Measurements from ENCODE around the gene DOK4.

Gene DOK4

DNA sequence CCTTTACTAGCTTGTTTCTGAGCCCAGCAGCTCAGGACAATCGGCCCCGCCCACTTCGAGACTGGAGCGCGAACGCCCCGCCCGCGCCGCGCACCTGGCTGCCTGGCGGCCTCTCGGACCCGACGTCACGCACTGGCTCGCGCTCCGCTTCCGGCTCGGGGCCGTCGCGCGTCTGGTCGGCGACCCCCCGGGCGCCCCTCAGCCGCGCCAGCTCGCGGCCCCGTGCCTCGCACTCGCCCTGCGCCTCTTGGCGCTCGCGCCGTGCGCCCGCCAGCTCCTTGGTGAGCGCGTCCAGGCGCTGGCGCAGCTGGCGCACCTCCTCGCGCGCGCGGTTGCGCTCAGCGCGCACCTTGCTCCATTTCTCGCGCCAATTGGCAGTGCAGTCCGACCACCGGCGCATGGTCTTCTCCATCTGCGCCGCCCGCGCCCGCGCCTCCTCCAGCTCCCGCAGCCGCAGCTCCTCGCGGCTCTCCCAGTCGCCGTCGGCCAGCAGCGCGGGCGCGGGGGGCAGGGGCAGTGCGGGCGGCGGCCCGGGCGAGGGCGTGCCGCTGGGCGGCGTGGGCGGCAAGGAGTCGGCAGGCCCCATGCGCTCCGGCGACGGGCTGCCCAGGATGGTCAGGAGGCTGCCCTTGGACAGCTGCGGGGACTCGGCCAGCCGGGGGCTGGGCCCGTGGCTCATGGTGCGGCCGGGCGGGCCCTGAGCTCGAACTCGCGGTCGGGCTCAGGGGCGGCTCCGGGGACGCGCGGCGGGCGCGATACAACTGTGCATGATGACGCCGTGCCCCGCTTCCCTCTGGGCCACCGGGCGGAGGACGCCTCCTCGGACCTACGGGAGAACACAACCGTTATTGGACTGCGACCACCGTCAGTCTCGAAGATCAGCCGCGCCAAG, 42.5 kb upstream of the DOK4 start:
- DNase-seq (ENCODE audit: low read depth in 2 of 2), result no peak
- no peak overlapping the region for H3K4me3 ChIP-seq (replicated peaks in 1 of 2; ENCODE audit: low read depth in 2 of 2, low read length in 2 of 2)
- TF ChIP-seq, protein P1, sequence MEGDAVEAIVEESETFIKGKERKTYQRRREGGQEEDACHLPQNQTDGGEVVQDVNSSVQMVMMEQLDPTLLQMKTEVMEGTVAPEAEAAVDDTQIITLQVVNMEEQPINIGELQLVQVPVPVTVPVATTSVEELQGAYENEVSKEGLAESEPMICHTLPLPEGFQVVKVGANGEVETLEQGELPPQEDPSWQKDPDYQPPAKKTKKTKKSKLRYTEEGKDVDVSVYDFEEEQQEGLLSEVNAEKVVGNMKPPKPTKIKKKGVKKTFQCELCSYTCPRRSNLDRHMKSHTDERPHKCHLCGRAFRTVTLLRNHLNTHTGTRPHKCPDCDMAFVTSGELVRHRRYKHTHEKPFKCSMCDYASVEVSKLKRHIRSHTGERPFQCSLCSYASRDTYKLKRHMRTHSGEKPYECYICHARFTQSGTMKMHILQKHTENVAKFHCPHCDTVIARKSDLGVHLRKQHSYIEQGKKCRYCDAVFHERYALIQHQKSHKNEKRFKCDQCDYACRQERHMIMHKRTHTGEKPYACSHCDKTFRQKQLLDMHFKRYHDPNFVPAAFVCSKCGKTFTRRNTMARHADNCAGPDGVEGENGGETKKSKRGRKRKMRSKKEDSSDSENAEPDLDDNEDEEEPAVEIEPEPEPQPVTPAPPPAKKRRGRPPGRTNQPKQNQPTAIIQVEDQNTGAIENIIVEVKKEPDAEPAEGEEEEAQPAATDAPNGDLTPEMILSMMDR (IDR thresholded peaks at IDR 0.05; ENCODE audit: low read depth, low read length), result no peak

- TF ChIP-seq, protein P1 (IDR thresholded peaks at IDR 0.05; ENCODE audit: low read depth, low read length), result no peak
- H3K4me3 ChIP-seq (replicated peaks in 1 of 2; ENCODE audit: low read depth in 2 of 2, low read length in 2 of 2), result no peak overlapping the region
- DNase-seq (ENCODE audit: low read depth in 2 of 2), result no peak
These were observed 41.5 kb upstream of the DOK4 start for GRCh38 chr16:57527610-57528360.

DNA sequence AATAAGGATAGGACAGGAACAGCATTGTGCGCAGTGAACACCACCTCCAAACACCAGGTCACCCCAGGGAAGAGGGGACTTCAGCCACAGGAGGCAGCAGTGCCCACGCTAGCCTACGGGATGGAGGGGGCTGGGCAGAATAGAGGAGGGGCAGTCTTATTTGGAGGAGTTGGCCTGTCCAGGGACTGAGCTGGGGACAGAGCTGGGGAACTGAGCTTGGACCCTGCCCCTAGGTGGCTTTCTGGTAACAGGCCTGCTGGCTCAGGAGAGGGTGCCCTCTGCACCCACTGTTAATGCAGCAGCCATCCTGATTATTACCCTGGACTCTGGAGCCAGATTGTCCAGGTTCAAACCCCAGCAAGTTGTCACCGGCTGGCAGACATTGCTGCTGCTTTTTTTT, 40.7 kb upstream of the DOK4 start:
- TF ChIP-seq, protein P1 (IDR thresholded peaks at IDR 0.05; ENCODE audit: low read depth, low read length), result no peak
- DNase-seq (ENCODE audit: low read depth in 2 of 2), result no peak

DNA sequence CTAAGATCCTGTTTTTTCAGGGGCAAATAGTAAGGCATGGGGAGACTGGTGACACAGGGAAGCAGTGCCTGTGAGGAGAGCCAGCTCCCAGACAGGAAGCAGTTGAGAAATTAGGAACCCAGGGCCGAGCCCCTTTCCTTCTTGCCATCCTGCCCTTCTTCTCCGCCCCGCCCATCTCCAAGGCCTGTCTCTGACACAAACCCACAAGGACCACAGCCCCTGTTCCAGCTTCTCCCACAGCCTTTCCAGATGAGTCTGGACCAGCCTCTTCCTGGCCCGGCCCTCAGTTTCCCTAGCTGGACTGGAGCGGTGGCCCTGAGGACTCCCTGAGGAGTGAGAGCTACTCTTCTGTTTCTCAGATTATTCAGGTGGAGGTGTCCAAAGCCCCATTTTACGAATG, 40.2 kb upstream of the DOK4 start:
- DNase-seq (ENCODE audit: low read depth in 2 of 2), result no peak
- H3K4me3 ChIP-seq (replicated peaks in 1 of 2; ENCODE audit: low read depth in 2 of 2, low read length in 2 of 2), result no peak overlapping the region
- TF ChIP-seq, protein P1 (IDR thresholded peaks at IDR 0.05; ENCODE audit: low read depth, low read length), result no peak

More for the DNA sequence above, 40.7 kb upstream of the DOK4 start:
- no peak overlapping the region for H3K4me3 ChIP-seq (replicated peaks in 1 of 2; ENCODE audit: low read depth in 2 of 2, low read length in 2 of 2)

- no peak for DNase-seq (ENCODE audit: low read depth in 2 of 2)
- H3K4me3 ChIP-seq (replicated peaks in 1 of 2; ENCODE audit: low read depth in 2 of 2, low read length in 2 of 2), result no peak overlapping the region
- TF ChIP-seq, protein P1 (IDR thresholded peaks at IDR 0.05; ENCODE audit: low read depth, low read length), result no peak
These were observed 39.5 kb upstream of the DOK4 start for GRCh38 chr16:57525761-57526160.

- TF ChIP-seq, protein P1 (IDR thresholded peaks at IDR 0.05; ENCODE audit: low read depth, low read length), result no peak
- H3K4me3 ChIP-seq (replicated peaks in 1 of 2; ENCODE audit: low read depth in 2 of 2, low read length in 2 of 2), result no peak overlapping the region
- DNase-seq (ENCODE audit: low read depth in 2 of 2), result no peak
These were observed 36.7 kb upstream of the DOK4 start for GRCh38 chr16:57522960-57523359.

All from cardiac fibroblast (primary cell).